ENCODE results near the gene WAPL. TPM values are rescaled to one million over a fixed set of nuclear protein-coding genes. Genes with fewer than 3 reads are reported as not detected.
"Not testable (repeated sequence)": the region's sequence is repeated elsewhere in the genome, so short reads cannot be mapped to it uniquely, and the experiment has no call there.

The WAPL gene
- total and polyA plus RNA-seq, 9 of the 15 experiments (the other 6 are each of a cell fraction or from before 2014, with no cell fraction given): 14.3 to 36.4 (median 25.3) TPM

DNA sequence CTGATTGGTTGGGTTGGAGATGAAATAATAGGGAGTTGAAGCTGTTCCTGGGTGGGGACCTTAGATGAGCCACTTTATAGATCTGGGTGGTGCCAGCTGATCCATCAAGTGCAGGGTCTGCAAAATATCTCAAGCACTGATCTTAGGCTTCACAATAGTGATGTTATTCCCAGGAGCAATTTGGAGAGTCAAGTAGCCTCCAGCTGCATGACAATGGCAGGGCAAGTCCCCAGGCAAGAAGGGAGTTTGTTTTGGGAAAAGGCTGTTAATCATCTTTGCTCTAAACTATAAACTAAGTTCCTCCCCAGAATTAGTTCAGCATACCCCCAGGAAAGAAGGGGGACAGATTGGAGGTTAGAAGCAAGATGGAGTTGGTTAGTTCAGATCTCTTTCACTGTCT lies 47.7 kb upstream of the WAPL start (continued):
- TF ChIP-seq, protein P1, sequence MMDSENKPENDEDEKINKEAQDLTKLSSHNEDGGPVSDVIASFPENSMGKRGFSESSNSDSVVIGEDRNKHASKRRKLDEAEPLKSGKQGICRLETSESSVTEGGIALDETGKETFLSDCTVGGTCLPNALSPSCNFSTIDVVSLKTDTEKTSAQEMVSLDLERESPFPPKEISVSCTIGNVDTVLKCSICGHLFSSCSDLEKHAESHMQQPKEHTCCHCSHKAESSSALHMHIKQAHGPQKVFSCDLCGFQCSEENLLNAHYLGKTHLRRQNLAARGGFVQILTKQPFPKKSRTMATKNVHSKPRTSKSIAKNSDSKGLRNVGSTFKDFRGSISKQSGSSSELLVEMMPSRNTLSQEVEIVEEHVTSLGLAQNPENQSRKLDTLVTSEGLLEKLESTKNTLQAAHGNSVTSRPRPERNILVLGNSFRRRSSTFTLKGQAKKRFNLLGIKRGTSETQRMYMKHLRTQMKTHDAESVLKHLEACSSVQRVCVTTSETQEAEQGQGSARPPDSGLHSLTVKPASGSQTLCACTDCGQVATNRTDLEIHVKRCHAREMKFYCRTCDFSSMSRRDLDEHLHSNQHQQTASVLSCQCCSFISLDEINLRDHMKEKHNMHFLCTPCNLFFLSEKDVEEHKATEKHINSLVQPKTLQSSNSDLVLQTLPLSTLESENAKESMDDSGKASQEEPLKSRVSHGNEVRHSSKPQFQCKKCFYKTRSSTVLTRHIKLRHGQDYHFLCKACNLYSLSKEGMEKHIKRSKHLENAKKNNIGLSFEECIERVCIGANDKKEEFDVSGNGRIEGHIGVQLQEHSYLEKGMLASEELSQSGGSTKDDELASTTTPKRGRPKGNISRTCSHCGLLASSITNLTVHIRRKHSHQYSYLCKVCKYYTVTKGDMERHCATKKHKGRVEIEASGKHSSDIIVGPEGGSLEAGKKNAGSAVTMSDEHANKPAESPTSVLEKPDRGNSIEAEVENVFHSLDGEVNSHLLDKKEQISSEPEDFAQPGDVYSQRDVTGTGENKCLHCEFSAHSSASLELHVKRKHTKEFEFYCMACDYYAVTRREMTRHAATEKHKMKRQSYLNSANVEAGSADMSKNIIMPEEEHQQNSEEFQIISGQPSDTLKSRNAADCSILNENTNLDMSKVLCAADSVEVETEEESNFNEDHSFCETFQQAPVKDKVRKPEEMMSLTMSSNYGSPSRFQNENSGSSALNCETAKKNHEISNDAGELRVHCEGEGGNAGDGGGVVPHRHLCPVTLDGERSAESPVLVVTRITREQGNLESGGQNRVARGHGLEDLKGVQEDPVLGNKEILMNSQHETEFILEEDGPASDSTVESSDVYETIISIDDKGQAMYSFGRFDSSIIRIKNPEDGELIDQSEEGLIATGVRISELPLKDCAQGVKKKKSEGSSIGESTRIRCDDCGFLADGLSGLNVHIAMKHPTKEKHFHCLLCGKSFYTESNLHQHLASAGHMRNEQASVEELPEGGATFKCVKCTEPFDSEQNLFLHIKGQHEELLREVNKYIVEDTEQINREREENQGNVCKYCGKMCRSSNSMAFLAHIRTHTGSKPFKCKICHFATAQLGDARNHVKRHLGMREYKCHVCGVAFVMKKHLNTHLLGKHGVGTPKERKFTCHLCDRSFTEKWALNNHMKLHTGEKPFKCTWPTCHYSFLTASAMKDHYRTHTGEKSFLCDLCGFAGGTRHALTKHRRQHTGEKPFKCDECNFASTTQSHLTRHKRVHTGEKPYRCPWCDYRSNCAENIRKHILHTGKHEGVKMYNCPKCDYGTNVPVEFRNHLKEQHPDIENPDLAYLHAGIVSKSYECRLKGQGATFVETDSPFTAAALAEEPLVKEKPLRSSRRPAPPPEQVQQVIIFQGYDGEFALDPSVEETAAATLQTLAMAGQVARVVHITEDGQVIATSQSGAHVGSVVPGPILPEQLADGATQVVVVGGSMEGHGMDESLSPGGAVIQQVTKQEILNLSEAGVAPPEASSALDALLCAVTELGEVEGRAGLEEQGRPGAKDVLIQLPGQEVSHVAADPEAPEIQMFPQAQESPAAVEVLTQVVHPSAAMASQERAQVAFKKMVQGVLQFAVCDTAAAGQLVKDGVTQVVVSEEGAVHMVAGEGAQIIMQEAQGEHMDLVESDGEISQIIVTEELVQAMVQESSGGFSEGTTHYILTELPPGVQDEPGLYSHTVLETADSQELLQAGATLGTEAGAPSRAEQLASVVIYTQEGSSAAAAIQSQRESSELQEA (IDR thresholded peaks at IDR 0.05; ENCODE audit: low read depth): no peak

DNA sequence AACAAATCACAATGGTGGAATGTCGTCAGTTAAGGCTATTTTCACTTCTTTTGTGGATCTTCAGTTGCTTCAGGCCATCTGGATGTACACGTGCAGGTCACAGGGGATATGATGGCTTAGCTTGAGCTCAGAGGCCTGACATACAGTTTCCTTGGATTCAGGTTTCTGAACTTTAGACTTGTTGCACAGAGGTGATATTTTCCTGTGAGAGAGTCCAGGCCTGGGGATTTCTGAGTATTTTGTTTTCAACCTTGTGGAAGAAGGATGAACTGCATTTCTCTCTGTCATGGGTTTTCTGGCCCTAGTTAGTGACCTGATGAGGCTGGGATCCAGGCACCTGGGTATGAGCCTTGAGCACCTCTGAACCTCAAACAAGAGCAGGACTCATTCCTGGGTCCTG lies 44.9 kb upstream of the WAPL start:
- peak; percentile 47; the same call in 2 of the 3 replicates for ATAC-seq
- in situ Hi-C loops (cut with MboI); FAIRE-seq; H3K79me2 ChIP-seq (ENCODE audit: control insufficient read depth, insufficient read depth, low read length); H4K20me1 ChIP-seq (replicated peaks; ENCODE audit: control insufficient read depth, insufficient read depth, low read length); H3K27me3 ChIP-seq (ENCODE audit: control insufficient read depth in 2 of 2, insufficient read depth in 2 of 2, low read length in 2 of 2); CTCF ChIA-PET (ENCODE audit: low intra/inter-chr PET ratio); H3K9me1 ChIP-seq (ENCODE audit: control insufficient read depth, insufficient read depth, low read length); H2AFZ ChIP-seq (ENCODE audit: low read depth, low read length); H3K4me3 ChIP-seq; intact Hi-C loops (cut with micrococcal nuclease); H3K9me3 ChIP-seq (replicated peaks; ENCODE audit: control insufficient read depth, insufficient read depth, low read depth, low read length); H3K36me3 ChIP-seq (ENCODE audit: control insufficient read depth, insufficient read depth, low read length); H3K4me2 ChIP-seq (ENCODE audit: insufficient read depth, low read length); H3K4me1 ChIP-seq (replicated peaks in 1 of 2; ENCODE audit: control insufficient read depth in 2 of 2, insufficient read depth in 2 of 2, low read length in 2 of 2); H3K9ac ChIP-seq (ENCODE audit: insufficient read depth in 1 of 2, low read depth in 2 of 2, low read length in 2 of 2); H3K27ac ChIP-seq (ENCODE audit: extremely low read depth, low read depth, low read length); DNase-seq (ENCODE audit: extremely low read depth in 1 of 4, low spot score in 3 of 4); BruUV-seq (replicated peaks): not testable (repeated sequence)
- POLR2A ChIA-PET: interaction anchor here (0.6 kb wide), 1 partner anchor 406 kb away, joined by 3 read pairs; no protein-coding TSS in a partner anchor
- 0% methylated on average over 2 of the region's 2 CpGs for WGBS (ENCODE audit: insufficient coverage, low coverage, missing lambda C conversion rate)

DNA sequence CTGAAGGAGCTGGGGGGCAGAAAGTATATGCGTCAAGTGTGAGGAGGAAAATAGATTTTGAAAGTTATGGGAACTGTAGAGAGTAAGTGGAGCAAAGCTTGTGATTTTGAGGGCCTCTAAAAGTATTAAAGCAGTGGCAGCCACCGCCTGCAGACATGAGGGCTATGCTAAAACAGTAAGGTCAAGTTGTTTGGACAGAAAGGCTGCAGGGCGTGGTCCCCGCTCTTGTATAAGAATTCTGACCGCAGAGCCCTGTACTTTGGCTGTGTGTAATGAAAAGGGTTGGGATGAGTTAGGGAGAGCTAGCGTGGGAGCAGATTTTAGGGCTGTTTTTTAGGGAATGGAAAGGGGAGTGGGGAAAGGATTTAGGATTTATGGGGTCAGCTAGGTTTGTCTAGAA lies 41.7 kb upstream of the WAPL start:
- DNase-seq (ENCODE audit: extremely low read depth in 1 of 4, low spot score in 3 of 4); in situ Hi-C loops (cut with MboI); H2AFZ ChIP-seq (ENCODE audit: low read depth, low read length); H3K9ac ChIP-seq (ENCODE audit: insufficient read depth in 1 of 2, low read depth in 2 of 2, low read length in 2 of 2); H4K20me1 ChIP-seq (replicated peaks; ENCODE audit: control insufficient read depth, insufficient read depth, low read length); ATAC-seq; H3K27me3 ChIP-seq (ENCODE audit: control insufficient read depth in 2 of 2, insufficient read depth in 2 of 2, low read length in 2 of 2); H3K4me1 ChIP-seq (replicated peaks in 1 of 2; ENCODE audit: control insufficient read depth in 2 of 2, insufficient read depth in 2 of 2, low read length in 2 of 2); H3K36me3 ChIP-seq (ENCODE audit: control insufficient read depth, insufficient read depth, low read length); CTCF ChIA-PET (ENCODE audit: low intra/inter-chr PET ratio); H3K4me3 ChIP-seq; POLR2A ChIA-PET; BruUV-seq (replicated peaks); H3K79me2 ChIP-seq (ENCODE audit: control insufficient read depth, insufficient read depth, low read length); FAIRE-seq; H3K4me2 ChIP-seq (ENCODE audit: insufficient read depth, low read length); H3K9me3 ChIP-seq (replicated peaks; ENCODE audit: control insufficient read depth, insufficient read depth, low read depth, low read length); H3K9me1 ChIP-seq (ENCODE audit: control insufficient read depth, insufficient read depth, low read length); intact Hi-C loops (cut with micrococcal nuclease); H3K27ac ChIP-seq (ENCODE audit: extremely low read depth, low read depth, low read length): not testable (repeated sequence)
- WGBS (ENCODE audit: insufficient coverage, low coverage, missing lambda C conversion rate): 13% methylated on average over 5 of the region's 6 CpGs

All from K562 (cell line).